ENCODE results near the gene C2orf76.

The C2orf76 gene

GRCh38 chr2:119338272-119338671 is 28.4 kb downstream of the C2orf76 start:
- no peak for DNase-seq (ENCODE audit: low read depth in 2 of 2, low spot score in 1 of 2)

GRCh38 chr2:119337749-119338148 is 28.9 kb downstream of the C2orf76 start:
- no peak for DNase-seq (ENCODE audit: low read depth in 2 of 2, low spot score in 1 of 2)

- DNase-seq (ENCODE audit: low read depth in 2 of 2, low spot score in 1 of 2), result no peak
These were observed 32.8 kb downstream of the C2orf76 start for GRCh38 chr2:119333833-119334232.

GRCh38 chr2:119333360-119333759 is 33.3 kb downstream of the C2orf76 start:
- no peak for DNase-seq (ENCODE audit: low read depth in 2 of 2, low spot score in 1 of 2)

- DNase-seq (ENCODE audit: low read depth in 2 of 2, low spot score in 1 of 2), result no peak
These were observed 33.7 kb downstream of the C2orf76 start for GRCh38 chr2:119332953-119333352.

- DNase-seq (ENCODE audit: low read depth in 2 of 2, low spot score in 1 of 2), result no peak
These were observed 39.2 kb downstream of the C2orf76 start for GRCh38 chr2:119327431-119327830.

GRCh38 chr2:119326938-119327337 is 39.7 kb downstream of the C2orf76 start:
- no peak for DNase-seq (ENCODE audit: low read depth in 2 of 2, low spot score in 1 of 2)

GRCh38 chr2:119324685-119325270 is 41.9 kb downstream of the C2orf76 start:
- DNase-seq (ENCODE audit: low read depth in 2 of 2, low spot score in 1 of 2), result no peak

GRCh38 chr2:119323459-119323858 is 43.2 kb downstream of the C2orf76 start:
- DNase-seq (ENCODE audit: low read depth in 2 of 2, low spot score in 1 of 2), result no peak

- DNase-seq (ENCODE audit: low read depth in 2 of 2, low spot score in 1 of 2), result no peak
These were observed 47.0 kb downstream of the C2orf76 start for GRCh38 chr2:119319593-119319992.

- DNase-seq (ENCODE audit: low read depth in 2 of 2, low spot score in 1 of 2), result no peak
These were observed 49.1 kb downstream of the C2orf76 start for GRCh38 chr2:119317554-119317953.

- no peak for DNase-seq (ENCODE audit: low read depth in 2 of 2, low spot score in 1 of 2)
These were observed 50.6 kb downstream of the C2orf76 start for GRCh38 chr2:119316066-119316465.

- DNase-seq (ENCODE audit: low read depth in 2 of 2, low spot score in 1 of 2), result no peak
These were observed 51.3 kb downstream of the C2orf76 start for GRCh38 chr2:119315241-119315925.

- no peak for DNase-seq (ENCODE audit: low read depth in 2 of 2, low spot score in 1 of 2)
These were observed 54.8 kb downstream of the C2orf76 start for GRCh38 chr2:119311831-119312230.

GRCh38 chr2:119311371-119311770 is 55.3 kb downstream of the C2orf76 start:
- no peak for DNase-seq (ENCODE audit: low read depth in 2 of 2, low spot score in 1 of 2)

GRCh38 chr2:119308793-119309330 is 57.8 kb downstream of the C2orf76 start:
- no peak for DNase-seq (ENCODE audit: low read depth in 2 of 2, low spot score in 1 of 2)

GRCh38 chr2:119307419-119308140 is 59.1 kb downstream of the C2orf76 start:
- DNase-seq (ENCODE audit: low read depth in 2 of 2, low spot score in 1 of 2), result no peak

- DNase-seq (ENCODE audit: low read depth in 2 of 2, low spot score in 1 of 2), result no peak
These were observed 60.4 kb downstream of the C2orf76 start for GRCh38 chr2:119306196-119306590.

GRCh38 chr2:119305497-119306195 is 61.0 kb downstream of the C2orf76 start:
- DNase-seq (ENCODE audit: low read depth in 2 of 2, low spot score in 1 of 2), result no peak

GRCh38 chr2:119304847-119305246 is 61.8 kb downstream of the C2orf76 start:
- no peak for DNase-seq (ENCODE audit: low read depth in 2 of 2, low spot score in 1 of 2)

GRCh38 chr2:119301413-119301812 is 65.2 kb downstream of the C2orf76 start:
- DNase-seq (ENCODE audit: low read depth in 2 of 2, low spot score in 1 of 2), result no peak

All from stimulated activated CD8-positive, alpha-beta memory T cell treated with anti-CD3 and anti-CD28 coated beads, Interleukin-4, amount 100 ng/mL, for 4 hours (primary cell).